ENCODE results near the gene TTBK2. TPM values are rescaled to one million over a fixed set of nuclear protein-coding genes. Genes with fewer than 3 reads are reported as not detected.

Gene TTBK2
- total and polyA plus RNA-seq, 2 donors (not counting 3 experiments of a cell fraction or from before 2014, with no cell fraction given) = 4.4 to 17.1 TPM

DNA sequence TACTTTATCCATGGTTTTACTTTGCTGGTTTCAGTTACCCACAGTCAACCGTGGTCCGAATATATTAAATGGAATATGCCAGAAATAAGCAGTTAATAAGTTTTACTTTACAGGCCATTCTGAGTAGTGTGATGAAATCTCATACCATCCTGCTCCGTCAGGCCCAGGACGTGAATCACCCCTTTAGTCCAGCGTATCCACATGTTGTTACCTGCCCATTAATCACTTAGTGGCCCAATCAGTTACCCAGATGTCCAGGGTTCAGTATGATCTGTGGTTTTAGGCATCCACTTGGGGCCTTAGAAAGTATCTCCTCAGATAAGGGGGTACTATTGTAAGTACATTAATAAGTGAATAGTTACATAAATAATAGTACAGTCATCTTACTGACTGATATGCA lies 88.0 kb downstream of the TTBK2 start:
- Histone ChIP-seq H3K9ac (replicated peaks; ENCODE audit: extremely low read depth, insufficient read depth, low read length) (no peak overlapping the region), H2AFZ (ENCODE audit: low read depth, low read length) (no peak overlapping the region), H3K4me2 (ENCODE audit: insufficient read depth, low read length) (no peak overlapping the region), H4K20me1 (replicated peaks; ENCODE audit: control insufficient read depth, extremely low read depth, insufficient read depth, low read length) (no peaks in the 10 kb centered on the region), H3K9me1 (replicated peaks; ENCODE audit: control insufficient read depth, extremely low read depth, insufficient read depth, low read length) (no peaks in the 10 kb centered on the region), H3K4me1 (ENCODE audit: control insufficient read depth, extremely low read depth, insufficient read depth, low read length) (peaks cover 2% of the 10 kb centered on the region), H3K79me2 (ENCODE audit: control insufficient read depth, insufficient read depth, low read length) (no peaks in the 10 kb centered on the region), H3K4me3 (replicated peaks in 1 of 3; ENCODE audit: insufficient read depth in 1 of 3, low read depth in 1 of 3, low read length in 3 of 3) (no peak overlapping the region), H3K36me3 (ENCODE audit: control insufficient read depth in 2 of 2, extremely low read depth in 1 of 2, insufficient read depth in 2 of 2, low read length in 2 of 2) (no peaks in the 10 kb centered on the region), H3K9me3 (replicated peaks; ENCODE audit: control insufficient read depth, insufficient read depth, low read length) (no peaks in the 10 kb centered on the region), H3K27me3 (ENCODE audit: control insufficient read depth in 2 of 2, insufficient read depth in 2 of 2, low read length in 2 of 2) (no peaks in the 10 kb centered on the region), H3K27ac (ENCODE audit: insufficient read depth, low read depth, low read length) (no peak overlapping the region)
- TF ChIP-seq POLR2AphosphoS5 (IDR thresholded peaks at IDR 0.05; ENCODE audit: insufficient read depth, low read depth, low read length) (no peak), JUN (IDR thresholded peaks at IDR 0.05; ENCODE audit: borderline replicate concordance, insufficient read depth, insufficient read length, low read depth) (no peak), FOS (IDR thresholded peaks at IDR 0.05; ENCODE audit: borderline replicate concordance, insufficient read depth, low read length) (no peak), EZH2 (IDR thresholded peaks at IDR 0.05; ENCODE audit: borderline replicate concordance, low read depth, low read length, severe bottlenecking) (no peak), GATA2 (IDR thresholded peaks at IDR 0.05; ENCODE audit: insufficient read depth, insufficient read length, low read depth, low read length) (no peak), MYC (IDR thresholded peaks at IDR 0.05; ENCODE audit: low read depth, low read length) (no peak)
- TF ChIP-seq, protein P1, sequence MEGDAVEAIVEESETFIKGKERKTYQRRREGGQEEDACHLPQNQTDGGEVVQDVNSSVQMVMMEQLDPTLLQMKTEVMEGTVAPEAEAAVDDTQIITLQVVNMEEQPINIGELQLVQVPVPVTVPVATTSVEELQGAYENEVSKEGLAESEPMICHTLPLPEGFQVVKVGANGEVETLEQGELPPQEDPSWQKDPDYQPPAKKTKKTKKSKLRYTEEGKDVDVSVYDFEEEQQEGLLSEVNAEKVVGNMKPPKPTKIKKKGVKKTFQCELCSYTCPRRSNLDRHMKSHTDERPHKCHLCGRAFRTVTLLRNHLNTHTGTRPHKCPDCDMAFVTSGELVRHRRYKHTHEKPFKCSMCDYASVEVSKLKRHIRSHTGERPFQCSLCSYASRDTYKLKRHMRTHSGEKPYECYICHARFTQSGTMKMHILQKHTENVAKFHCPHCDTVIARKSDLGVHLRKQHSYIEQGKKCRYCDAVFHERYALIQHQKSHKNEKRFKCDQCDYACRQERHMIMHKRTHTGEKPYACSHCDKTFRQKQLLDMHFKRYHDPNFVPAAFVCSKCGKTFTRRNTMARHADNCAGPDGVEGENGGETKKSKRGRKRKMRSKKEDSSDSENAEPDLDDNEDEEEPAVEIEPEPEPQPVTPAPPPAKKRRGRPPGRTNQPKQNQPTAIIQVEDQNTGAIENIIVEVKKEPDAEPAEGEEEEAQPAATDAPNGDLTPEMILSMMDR (IDR thresholded peaks at IDR 0.05; ENCODE audit: extremely low read depth in 1 of 2, insufficient read depth in 1 of 2, low read depth in 1 of 2, low read length in 2 of 2) = no peak
- TF ChIP-seq, protein P2, sequence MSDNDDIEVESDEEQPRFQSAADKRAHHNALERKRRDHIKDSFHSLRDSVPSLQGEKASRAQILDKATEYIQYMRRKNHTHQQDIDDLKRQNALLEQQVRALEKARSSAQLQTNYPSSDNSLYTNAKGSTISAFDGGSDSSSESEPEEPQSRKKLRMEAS (IDR thresholded peaks at IDR 0.05; ENCODE audit: insufficient read depth, insufficient read length) = no peak
- dilution Hi-C loops (cut with MboI; ENCODE audit: extremely low pct_ligation_motif_present, low sequenced_read_pairs) (no loop called here), intact Hi-C loops (cut with micrococcal nuclease) (no loop called here)
- DNase-seq (ENCODE audit: low read depth, low spot score) (peak; percentile 7), FAIRE-seq (no peak)
- CTCF ChIA-PET = interaction anchor here (2.1 kb wide), 1 partner anchor 94 kb away, joined by 8 read pairs; no protein-coding TSS in a partner anchor
- no TSS peak for BruUV-seq (replicated peaks)
- POLR2A ChIA-PET = no interaction called here
